GM12872 (cell line): Measurements from ENCODE around the gene STS.
A peak's percentile ranks its signal among the peaks of the same experiment; 100 is the strongest.

ENCODE experiments used
- CTCF ChIP-seq: IDR thresholded peaks from 3 replicates; pipeline ENCODE4 v1.5.1; 2011; ENCODE audit warnings: low read depth, mild to moderate bottlenecking, low read length, moderate library complexity; ENCODE audit not compliant: insufficient read depth

STS gene

GRCh38 chrX:7164174-7164573 lies 16.7 kb downstream of the STS start:
- TF ChIP-seq CTCF, result no peak

- TF ChIP-seq CTCF, result no peak
Observed at GRCh38 chrX:7168371-7168770, 20.9 kb downstream of the STS start.

GRCh38 chrX:7169627-7170026 lies 22.1 kb downstream of the STS start:
- no peak for TF ChIP-seq CTCF

GRCh38 chrX:7170898-7171297 lies 23.4 kb downstream of the STS start:
- TF ChIP-seq CTCF, result peak; percentile 41; the same call in 2 of the 3 replicates

GRCh38 chrX:7179446-7179845 lies 31.9 kb downstream of the STS start:
- no peak for TF ChIP-seq CTCF

GRCh38 chrX:7184816-7185215 lies 37.3 kb downstream of the STS start:
- TF ChIP-seq CTCF, result no peak

- TF ChIP-seq CTCF, result no peak
Observed at GRCh38 chrX:7188672-7189071, 41.2 kb downstream of the STS start.

- no peak for TF ChIP-seq CTCF
Observed at GRCh38 chrX:7190157-7190556, 42.6 kb downstream of the STS start.
